ENCODE results near the gene ABHD4.
A peak's percentile ranks its signal among the peaks of the same experiment; 100 is the strongest.
"Not testable (repeated sequence)": the region's sequence is repeated elsewhere in the genome, so short reads cannot be mapped to it uniquely, and the experiment has no call there.

Gene ABHD4

GRCh38 chr14:22589096-22589839, 8.8 kb upstream of the ABHD4 start, which contains the start of gene DAD1:
Gene DAD1, minus strand, starts transcription at chr14:22589224. Its CDS starts 67 bp downstream, at chr14:22589157.
- DNase-seq (ENCODE audit: low read depth in 2 of 2), result peak; percentile 98 to 99

- DNase-seq (ENCODE audit: low read depth in 2 of 2), result no peak
Measured at GRCh38 chr14:22593189-22593588, 4.9 kb upstream of the ABHD4 start.

DNA sequence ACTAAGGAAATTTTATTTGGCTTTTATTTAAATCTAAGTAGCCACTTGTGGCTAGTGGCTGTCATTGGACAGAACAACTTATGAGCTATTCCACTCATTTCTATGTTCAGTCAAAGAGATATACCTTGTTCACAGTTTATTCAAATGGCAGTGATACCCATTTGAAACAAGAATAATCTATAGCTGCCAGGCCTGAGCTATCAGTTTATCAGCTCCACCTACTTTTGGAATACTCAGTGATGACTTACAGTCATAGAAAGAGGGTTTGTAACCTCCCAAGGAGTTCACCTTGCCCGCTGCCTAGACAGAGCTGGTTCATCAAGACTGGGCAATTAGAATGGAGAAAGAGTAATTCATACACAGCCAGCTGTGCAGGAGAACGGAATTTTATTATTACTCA, 4.5 kb upstream of the ABHD4 start:
- DNase-seq (ENCODE audit: low read depth in 2 of 2), result no peak

- no peak for DNase-seq (ENCODE audit: low read depth in 2 of 2)
Measured at GRCh38 chr14:22594156-22594716, 3.9 kb upstream of the ABHD4 start.

DNA sequence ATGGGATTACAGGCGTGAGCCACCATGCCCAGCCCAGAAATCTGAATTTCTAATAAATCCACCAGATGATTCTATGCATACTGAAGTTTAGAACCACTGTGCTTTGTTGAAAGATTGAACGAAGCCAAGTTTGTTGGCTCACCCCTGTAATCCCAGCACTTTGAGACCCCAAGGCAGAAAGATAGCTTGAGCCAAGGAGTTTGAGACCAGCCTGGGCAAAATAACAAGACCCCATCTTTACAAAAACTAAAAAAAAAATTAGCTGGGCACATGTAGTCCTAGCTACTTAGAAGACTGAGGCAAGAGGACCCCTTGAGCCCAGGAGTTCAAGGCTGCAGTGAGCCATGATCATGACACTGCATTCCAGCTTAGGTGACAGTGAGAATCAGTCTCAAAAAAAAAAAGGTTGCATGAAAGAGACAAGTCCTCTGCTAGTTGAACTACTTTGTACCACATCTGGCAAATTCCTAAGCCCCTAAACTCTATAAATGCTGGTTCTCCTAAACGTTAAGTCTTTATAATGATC, 1.7 kb upstream of the ABHD4 start:
- no peak for DNase-seq (ENCODE audit: low read depth in 2 of 2)

DNA sequence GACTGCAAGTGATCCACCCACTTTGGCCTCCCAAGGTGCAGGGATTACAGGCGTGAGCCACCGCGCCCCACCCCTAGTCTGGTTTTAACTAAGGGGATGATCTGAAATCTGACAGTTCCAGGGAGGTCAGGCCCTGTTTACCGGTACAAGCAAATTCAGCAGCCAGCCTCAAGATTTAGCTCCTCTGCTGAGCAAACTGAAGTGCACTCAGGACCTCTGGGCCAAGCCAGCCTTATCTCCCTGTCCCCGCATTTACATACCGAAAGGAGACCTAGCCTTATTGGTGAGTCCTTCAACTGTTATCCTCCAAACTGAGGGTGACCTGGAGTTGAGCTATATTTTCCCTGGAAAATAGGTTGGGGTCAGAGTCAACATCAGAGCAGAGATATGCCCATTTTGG, 835 bp upstream of the ABHD4 start:
- DNase-seq (ENCODE audit: low read depth in 2 of 2), result no peak

DNA sequence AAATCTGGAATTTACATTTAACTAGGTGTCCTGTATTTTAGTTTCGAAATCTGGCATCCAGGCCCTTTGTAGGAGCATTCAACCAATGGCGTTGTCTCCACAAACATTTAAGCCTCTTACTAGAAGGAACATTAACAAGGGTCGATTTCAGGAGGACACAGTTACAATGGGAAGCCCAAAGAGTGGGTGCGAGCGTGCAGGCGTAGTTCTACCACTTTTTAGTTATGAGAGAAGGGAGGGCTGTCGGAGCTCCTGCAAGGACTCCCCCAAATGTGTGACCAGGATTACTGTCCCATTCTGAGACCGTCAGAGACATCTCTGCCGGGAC, 365 bp upstream of the ABHD4 start:
- DNase-seq (ENCODE audit: low read depth in 2 of 2), result no peak

- DNase-seq (ENCODE audit: low read depth in 2 of 2), result no peak
Measured at GRCh38 chr14:22598896-22599244, 770 bp downstream of the ABHD4 start.

GRCh38 chr14:22599349-22599748, 1.2 kb downstream of the ABHD4 start:
- no peak for DNase-seq (ENCODE audit: low read depth in 2 of 2)

DNA sequence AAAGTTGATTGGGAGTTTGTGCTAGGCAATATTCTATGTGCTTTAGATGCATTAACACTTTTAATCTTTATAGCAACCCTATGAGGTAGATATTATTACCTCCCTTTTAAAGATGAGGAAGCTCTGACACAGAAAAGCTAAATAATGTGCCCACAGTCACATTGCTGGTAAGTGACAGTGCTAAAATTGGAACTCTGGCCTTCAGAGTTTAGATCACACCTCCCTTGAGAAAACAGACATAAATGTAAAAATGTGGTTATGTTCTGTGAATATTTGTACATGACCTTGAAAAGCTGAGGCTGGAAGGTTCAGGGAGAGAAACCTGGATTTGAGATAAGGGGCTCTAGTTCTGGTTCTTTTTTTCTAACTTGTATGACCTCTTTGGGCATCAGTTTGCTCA, 1.9 kb downstream of the ABHD4 start:
- DNase-seq (ENCODE audit: low read depth in 2 of 2), result no peak

DNA sequence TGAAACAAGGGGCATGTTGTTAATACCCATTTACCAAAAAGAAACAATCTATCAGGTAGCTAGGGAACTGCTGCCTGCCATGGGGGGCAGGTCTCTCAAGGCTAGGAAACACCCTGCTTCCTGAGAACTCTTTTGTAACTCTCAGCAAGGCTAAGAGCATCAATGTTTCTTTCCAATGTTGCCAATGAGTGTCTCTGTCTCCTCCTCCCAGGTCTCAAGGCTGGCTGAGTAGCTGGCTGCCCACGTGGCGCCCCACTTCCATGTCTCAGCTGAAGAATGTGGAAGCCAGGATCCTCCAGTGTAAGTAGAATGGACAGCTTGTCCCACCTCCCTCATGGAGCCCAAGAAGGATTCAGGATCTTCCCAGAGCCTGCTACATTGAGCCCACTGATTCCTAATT, 3.4 kb downstream of the ABHD4 start:
- DNase-seq (ENCODE audit: low read depth in 2 of 2), result no peak

DNA sequence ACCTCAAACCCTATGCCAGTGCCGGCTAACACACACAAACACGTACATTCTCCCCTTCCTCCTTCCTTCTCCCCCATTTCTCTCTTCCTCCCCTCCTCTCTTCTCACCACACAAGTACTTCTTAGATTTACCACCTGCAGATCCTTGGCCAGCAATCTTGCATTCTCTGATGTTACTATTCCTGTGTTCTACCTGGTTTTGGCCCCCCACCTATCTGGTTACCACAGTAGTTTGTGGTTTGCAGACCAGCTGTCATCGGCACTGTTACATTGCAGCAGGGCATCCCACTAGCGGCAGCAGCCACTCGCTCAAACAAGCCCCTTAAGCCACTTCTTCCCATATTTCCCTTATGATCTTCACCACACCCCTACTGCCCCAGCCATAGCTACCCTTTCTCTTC, 3.9 kb downstream of the ABHD4 start:
- DNase-seq (ENCODE audit: low read depth in 2 of 2), result no peak

DNA sequence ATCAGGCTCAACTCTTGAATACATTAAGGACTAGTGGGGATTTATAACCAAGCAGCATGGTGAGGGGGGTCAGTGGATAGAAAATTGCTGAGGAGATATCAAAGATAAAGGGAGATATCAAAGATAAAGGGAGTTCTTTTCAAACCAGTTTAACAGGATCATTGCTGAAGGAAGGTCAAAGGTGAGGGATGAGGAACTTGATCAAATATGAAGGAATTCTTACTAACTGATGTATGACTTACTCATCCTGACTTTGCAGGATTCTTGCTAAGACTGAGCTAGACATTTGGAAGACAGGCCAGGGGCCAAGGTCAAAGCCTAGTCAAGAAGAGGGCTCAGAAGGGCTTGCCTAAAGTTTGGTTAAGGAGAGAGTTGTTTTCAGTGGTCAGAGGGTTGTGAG, 4.8 kb downstream of the ABHD4 start:
- DNase-seq (ENCODE audit: low read depth in 2 of 2), result no peak

DNA sequence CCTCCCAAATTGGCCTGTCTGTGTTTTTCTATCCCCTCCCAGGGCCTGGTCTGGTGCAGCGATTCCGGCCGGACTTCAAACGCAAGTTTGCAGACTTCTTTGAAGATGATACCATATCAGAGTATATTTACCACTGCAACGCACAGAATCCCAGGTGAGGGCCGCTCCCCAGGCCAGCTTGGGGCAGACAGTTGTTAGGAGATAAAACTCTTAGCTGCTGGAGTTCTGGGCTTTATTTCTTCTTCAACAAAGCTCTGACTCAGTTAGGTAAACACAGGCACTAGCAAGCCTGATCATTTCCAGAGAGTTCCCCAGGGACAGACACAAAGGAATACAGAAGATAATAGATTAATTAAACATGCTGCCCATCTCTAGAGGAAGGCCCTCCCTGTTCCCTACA, 8.3 kb downstream of the ABHD4 start:
- no peak for DNase-seq (ENCODE audit: low read depth in 2 of 2)

- no peak for DNase-seq (ENCODE audit: low read depth in 2 of 2)
Measured at GRCh38 chr14:22607291-22607690, 9.2 kb downstream of the ABHD4 start.

GRCh38 chr14:22610931-22611330, 12.8 kb downstream of the ABHD4 start:
- no peak for DNase-seq (ENCODE audit: low read depth in 2 of 2)

GRCh38 chr14:22613106-22613695, 15.1 kb downstream of the ABHD4 start:
- no peak for DNase-seq (ENCODE audit: low read depth in 2 of 2)

- no peak for DNase-seq (ENCODE audit: low read depth in 2 of 2)
Measured at GRCh38 chr14:22613736-22614239, 15.7 kb downstream of the ABHD4 start.

DNA sequence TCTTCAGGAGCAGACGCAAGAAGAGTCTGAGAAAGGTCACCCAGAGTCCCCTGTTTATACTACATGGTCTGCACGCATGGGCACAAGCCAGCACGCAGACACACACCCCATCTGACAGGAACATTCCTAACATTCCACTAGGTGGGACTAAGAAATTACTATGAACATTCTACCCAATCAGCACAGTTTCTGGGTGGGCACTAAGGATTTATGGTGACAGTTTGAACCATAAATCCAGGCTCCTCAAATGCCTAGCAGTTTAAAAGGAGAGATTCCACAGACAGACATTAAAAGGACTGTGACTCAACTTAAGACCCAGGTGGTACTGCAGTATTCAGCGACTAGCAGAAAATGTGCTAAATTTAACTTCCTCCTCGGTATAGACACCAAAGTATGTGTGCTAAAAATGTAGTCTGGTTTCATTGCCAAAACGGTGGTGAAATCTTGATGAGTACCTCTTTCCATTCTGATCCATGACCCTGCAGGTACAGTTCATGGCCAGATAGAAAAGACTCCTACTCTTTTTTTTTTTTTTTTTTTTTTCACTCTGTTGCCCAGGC, 16.2 kb downstream of the ABHD4 start:
- DNase-seq (ENCODE audit: low read depth in 2 of 2), result no peak

- not testable (repeated sequence) for DNase-seq (ENCODE audit: low read depth in 2 of 2)
Measured at GRCh38 chr14:22615765-22616164, 17.7 kb downstream of the ABHD4 start.

DNA sequence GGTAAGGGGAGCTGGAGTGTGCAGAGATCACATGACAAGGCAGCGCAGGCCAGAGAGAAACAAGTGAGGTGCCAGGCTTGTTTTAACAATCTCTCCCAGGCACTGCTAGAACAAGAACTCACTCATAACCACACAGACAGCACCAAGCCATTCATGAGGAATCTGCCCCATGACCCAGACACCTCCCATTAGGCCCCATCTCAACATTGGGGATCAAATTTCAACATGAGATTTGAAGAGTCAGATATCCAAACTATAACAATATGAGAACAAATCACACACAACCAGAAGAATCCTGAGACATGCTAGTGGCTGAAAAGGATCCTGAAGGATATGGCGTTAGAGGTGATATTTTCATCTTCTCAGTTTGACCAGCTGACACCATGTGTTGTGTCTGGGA, 24.2 kb downstream of the ABHD4 start:
- no peak for DNase-seq (ENCODE audit: low read depth in 2 of 2)

- DNase-seq (ENCODE audit: low read depth in 2 of 2), result no peak
Measured at GRCh38 chr14:22623047-22623446, 24.9 kb downstream of the ABHD4 start.

- DNase-seq (ENCODE audit: low read depth in 2 of 2), result no peak
Measured at GRCh38 chr14:22626590-22626989, 28.5 kb downstream of the ABHD4 start.
